Measurements from ENCODE around the gene OR2A12.

- TF ChIP-seq CTCF (optimal IDR thresholded peaks at IDR 0.05 in 1 of 3, IDR thresholded peaks at IDR 0.05 in 1 of 3, conservative IDR thresholded peaks at IDR 0.05 in 1 of 3; ENCODE audit: extremely low read depth in 1 of 3, insufficient read depth in 2 of 3, low read length in 3 of 3) (no peak), EZH2 (IDR thresholded peaks at IDR 0.05; ENCODE audit: low read length) (no peak)
These were observed 58.3 kb downstream of the OR2A12 start for GRCh38 chr7:144144426-144144825.

All from keratinocyte (primary cell).